H1 (cell line): Measurements from ENCODE around the gene ZNF397. TPM values are rescaled to one million over a fixed set of nuclear protein-coding genes. Genes with fewer than 3 reads are reported as not detected.

Experiments
- CTBP2 ChIP-seq: IDR thresholded peaks from 2 replicates; pipeline ENCODE4 v1.7.0; 2011; ENCODE audit warnings: borderline replicate concordance, mild to moderate bottlenecking, moderate library complexity, mixed read lengths, low read length; ENCODE audit not compliant: insufficient read depth, insufficient read length
- RAD21 ChIP-seq, 2 experiments: IDR thresholded peaks in 1 of 2; conservative IDR thresholded peaks in 1 of 2; 2 replicates each; pipeline ENCODE4 v1.6.1; 2011; ENCODE audit warnings: low read depth in 2 of 2, low read length in 2 of 2, improper control_type of control experiment in 1 of 2, inconsistent platforms in 1 of 2, mild to moderate bottlenecking in 1 of 2, moderate library complexity in 1 of 2
- SIN3A ChIP-seq, 2 experiments: IDR thresholded peaks in 1 of 2; conservative IDR thresholded peaks in 1 of 2; 2 replicates each; pipeline ENCODE4 v1.6.1; 2011 to 2012; ENCODE audit warnings: low read length in 2 of 2, improper control_type of control experiment in 1 of 2, low read depth in 1 of 2, mild to moderate bottlenecking in 1 of 2
- SP2 ChIP-seq: IDR thresholded peaks from 2 replicates; pipeline ENCODE4 v1.6.1; 2012; ENCODE audit warnings: mild to moderate bottlenecking, low read length, inconsistent platforms
- polyA plus RNA-seq, 7 experiments: library from polyadenylated mRNA; depleted of rRNA in 3 of 7; stranded (reverse) in 5 of 7; unstranded in 2 of 7; fragments of >200 nt in 5 of 7; fragments of 200-250 nt in 2 of 7; gene quantifications; 1 replicate in 5 of 7; 2 replicates in 1 of 7; 4 replicates in 1 of 7; pipeline versions ENCODE4 v1.2.1 to v1.2.3, GENCODE V29; 2011 to 2013; ENCODE audit warnings: missing spikeins in 2 of 7, mixed read lengths in 2 of 7
- total RNA-seq: library from RNA; stranded (reverse); fragmentation: NEBNext Ultra II Directional; extraction: Animal tissue kit (Norgen Biotek cat#: 25700); gene quantifications from 2 replicates; pipeline ENCODE4 v1.2.1, GENCODE V29; 2021
- TF ChIP-seq, protein P1 (sequence below), 3 experiments: IDR thresholded peaks; 1 replicate in 2 of 3; 2 replicates in 1 of 3; pipeline versions ENCODE4 v1.5.1 to v1.6.1; 2011; ENCODE audit warnings: low read length in 3 of 3, mild to moderate bottlenecking in 3 of 3, inconsistent platforms in 2 of 3, low read depth in 1 of 3, moderate library complexity in 1 of 3; ENCODE audit not compliant: insufficient read depth in 1 of 3; ENCODE audit errors: control extremely low read depth in 1 of 3

ZNF397 gene
- total and polyA plus RNA-seq, 2 of the 8 experiments (the other 6 are each of a cell fraction or from before 2014, with no cell fraction given): 9.8 to 39.5 TPM

DNA sequence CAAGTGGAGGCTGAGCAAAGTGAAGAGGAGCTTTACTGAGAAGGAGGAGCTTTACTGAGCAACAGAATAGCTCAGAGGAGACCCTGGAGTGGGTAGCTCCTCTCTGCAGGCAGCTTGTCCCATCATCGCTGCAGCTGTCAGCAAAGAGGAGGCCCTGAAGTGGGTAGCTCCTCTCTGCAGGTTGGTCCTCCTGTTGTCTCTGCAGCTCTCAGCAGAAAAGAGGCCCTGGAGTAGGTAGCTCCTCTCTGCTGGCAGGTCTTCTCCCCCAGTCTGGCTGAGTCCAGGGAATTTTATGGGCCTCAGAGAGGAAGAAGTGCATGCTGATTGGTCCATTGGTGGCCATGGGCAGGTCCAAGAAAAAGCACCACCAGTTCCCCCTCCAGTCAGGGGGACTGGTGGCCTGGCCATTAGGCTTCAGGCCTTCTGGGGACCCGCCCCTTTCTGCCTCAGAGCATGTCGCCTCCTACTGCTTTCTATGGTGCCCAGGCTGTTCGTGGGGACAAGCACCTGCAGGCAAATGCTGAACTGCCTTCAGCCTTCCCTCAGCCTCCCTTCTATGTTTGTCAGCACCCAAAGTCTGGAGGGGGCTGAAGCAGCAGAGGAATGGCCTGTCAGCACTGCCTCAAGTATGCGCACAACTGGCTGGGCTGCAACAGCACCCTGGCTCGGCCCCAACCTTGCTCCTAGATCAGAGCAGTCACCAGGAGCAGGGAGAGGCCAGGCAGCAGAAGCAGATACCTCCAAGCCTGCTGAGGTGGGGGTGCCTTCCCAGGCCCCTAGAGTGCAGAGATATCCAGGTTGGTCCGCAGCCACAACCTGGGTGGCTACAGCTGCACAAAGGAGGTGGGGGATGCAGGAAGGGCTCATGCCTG lies 43.3 kb downstream of the ZNF397 start (continued):
- TF ChIP-seq, protein P1, sequence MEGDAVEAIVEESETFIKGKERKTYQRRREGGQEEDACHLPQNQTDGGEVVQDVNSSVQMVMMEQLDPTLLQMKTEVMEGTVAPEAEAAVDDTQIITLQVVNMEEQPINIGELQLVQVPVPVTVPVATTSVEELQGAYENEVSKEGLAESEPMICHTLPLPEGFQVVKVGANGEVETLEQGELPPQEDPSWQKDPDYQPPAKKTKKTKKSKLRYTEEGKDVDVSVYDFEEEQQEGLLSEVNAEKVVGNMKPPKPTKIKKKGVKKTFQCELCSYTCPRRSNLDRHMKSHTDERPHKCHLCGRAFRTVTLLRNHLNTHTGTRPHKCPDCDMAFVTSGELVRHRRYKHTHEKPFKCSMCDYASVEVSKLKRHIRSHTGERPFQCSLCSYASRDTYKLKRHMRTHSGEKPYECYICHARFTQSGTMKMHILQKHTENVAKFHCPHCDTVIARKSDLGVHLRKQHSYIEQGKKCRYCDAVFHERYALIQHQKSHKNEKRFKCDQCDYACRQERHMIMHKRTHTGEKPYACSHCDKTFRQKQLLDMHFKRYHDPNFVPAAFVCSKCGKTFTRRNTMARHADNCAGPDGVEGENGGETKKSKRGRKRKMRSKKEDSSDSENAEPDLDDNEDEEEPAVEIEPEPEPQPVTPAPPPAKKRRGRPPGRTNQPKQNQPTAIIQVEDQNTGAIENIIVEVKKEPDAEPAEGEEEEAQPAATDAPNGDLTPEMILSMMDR (IDR thresholded peaks at IDR 0.05; ENCODE audit: control extremely low read depth in 1 of 3, insufficient read depth in 1 of 3, low read depth in 1 of 3, low read length in 3 of 3): no peak
- TF ChIP-seq CTBP2: no peak
- no peak for TF ChIP-seq RAD21 (IDR thresholded peaks at IDR 0.05 in 1 of 2, conservative IDR thresholded peaks at IDR 0.05 in 1 of 2; ENCODE audit: low read depth in 2 of 2, low read length in 2 of 2)
- no peak for TF ChIP-seq SIN3A (conservative IDR thresholded peaks at IDR 0.05 in 1 of 2, IDR thresholded peaks at IDR 0.05 in 1 of 2; ENCODE audit: low read depth in 1 of 2, low read length in 2 of 2)
- TF ChIP-seq SP2: no peak
